ENCODE measurements around the gene PIP5K1C. TPM values are rescaled to one million over a fixed set of nuclear protein-coding genes. Genes with fewer than 3 reads are reported as not detected.

PIP5K1C gene
- total and polyA plus RNA-seq, 9 of the 15 experiments (the other 6 are each of a cell fraction or from before 2014, with no cell fraction given) = 0.38 to 22.1 (median 4.1) TPM

GRCh38 chr19:3658004-3658869 is 42.0 kb downstream of the PIP5K1C start:
- ChIA-PET POLR2A (no interaction called here), CTCF (ENCODE audit: low intra/inter-chr PET ratio) (no interaction called here)
- FAIRE-seq = no peak
- Histone ChIP-seq H2AFZ (ENCODE audit: low read depth, low read length) (no peak overlapping the region), H3K9ac (ENCODE audit: insufficient read depth in 1 of 2, low read depth in 2 of 2, low read length in 2 of 2) (0 out of 4 replicates have a peak overlapping the region, but pooled peaks of 1 of the 2 experiments have one; percentile 26), H3K4me3 (no peak overlapping the region), H3K27me3 (ENCODE audit: control insufficient read depth in 2 of 2, insufficient read depth in 2 of 2, low read length in 2 of 2) (no peaks in the 10 kb centered on the region), H3K4me1 (replicated peaks in 1 of 2; ENCODE audit: control insufficient read depth in 2 of 2, insufficient read depth in 2 of 2, low read length in 2 of 2) (peaks cover 0 to 48% of the 10 kb centered on the region in 2 experiments; a peak in 2 of 5 replicates), H3K4me2 (ENCODE audit: insufficient read depth, low read length) (no peak overlapping the region), H3K27ac (ENCODE audit: extremely low read depth, low read depth, low read length) (no peak overlapping the region), H3K79me2 (ENCODE audit: control insufficient read depth, insufficient read depth, low read length) (no peaks in the 10 kb centered on the region), H3K9me1 (ENCODE audit: control insufficient read depth, insufficient read depth, low read length) (no peaks in the 10 kb centered on the region), H3K9me3 (replicated peaks; ENCODE audit: control insufficient read depth, insufficient read depth, low read depth, low read length) (no peaks in the 10 kb centered on the region), H4K20me1 (replicated peaks; ENCODE audit: control insufficient read depth, insufficient read depth, low read length) (no peaks in the 10 kb centered on the region), H3K36me3 (ENCODE audit: control insufficient read depth, insufficient read depth, low read length) (peaks cover 67% of the 10 kb centered on the region; the same call in 2 of the 3 replicates)
- intact Hi-C loops (cut with micrococcal nuclease) = no loop called here
- in situ Hi-C loops (cut with MboI) = loop anchor here (5.0 kb wide), 1 partner anchor 189 kb away; no protein-coding TSS in a partner anchor
- ATAC-seq = no peak
- TF ChIP-seq GTF2E2 (tag; IDR thresholded peaks at IDR 0.05) = no peak
- peak; percentile 50; the same call in 1 of the 2 replicates for TF ChIP-seq ZNF316 (IDR thresholded peaks at IDR 0.05)
- TF ChIP-seq ERF (CRISPR knock-in tag; IDR thresholded peaks at IDR 0.05) = no peak
- TF ChIP-seq RBM22 (IDR thresholded peaks at IDR 0.05; ENCODE audit: low read depth, low read length, poor library complexity, severe bottlenecking) = peak; percentile 42
- TF ChIP-seq C11orf30 (IDR thresholded peaks at IDR 0.05; ENCODE audit: low read depth) = 0 out of 2 replicates have a peak, but pooled peaks have one; percentile 31
- peak; percentile 81 for TF ChIP-seq ZBTB33 (CRISPR knock-in tag; IDR thresholded peaks at IDR 0.05)
- TF ChIP-seq HDAC3 (IDR thresholded peaks at IDR 0.05; ENCODE audit: borderline replicate concordance, partially characterized antibody) = no peak
- 94% methylated on average over 30 of the region's 39 CpGs for WGBS (ENCODE audit: insufficient coverage, low coverage, missing lambda C conversion rate)
- BruUV-seq (replicated peaks) = no TSS peak
- no peak for DNase-seq (ENCODE audit: extremely low read depth in 1 of 4, low spot score in 3 of 4)
